Mammary epithelial cell (primary cell): ENCODE results near the gene PSAPL1.

ENCODE experiments used
- EZH2 ChIP-seq: IDR thresholded peaks from 2 replicates; pipeline ENCODE4 v1.6.1; 2012; ENCODE audit warnings: low read length, inconsistent platforms, borderline replicate concordance
- TF ChIP-seq, protein P1 (sequence below), 2 donors: IDR thresholded peaks in 1 of 2; conservative IDR thresholded peaks in 1 of 2; 2 replicates each; pipeline ENCODE4 v1.5.1; 2011 to 2012; ENCODE audit warnings: inconsistent platforms in 2 of 2, low read length in 2 of 2, mild to moderate bottlenecking in 2 of 2, control low read depth in 1 of 2, low read depth in 1 of 2; ENCODE audit not compliant: insufficient read depth in 1 of 2; ENCODE audit errors: extremely low read depth in 1 of 2

DNA sequence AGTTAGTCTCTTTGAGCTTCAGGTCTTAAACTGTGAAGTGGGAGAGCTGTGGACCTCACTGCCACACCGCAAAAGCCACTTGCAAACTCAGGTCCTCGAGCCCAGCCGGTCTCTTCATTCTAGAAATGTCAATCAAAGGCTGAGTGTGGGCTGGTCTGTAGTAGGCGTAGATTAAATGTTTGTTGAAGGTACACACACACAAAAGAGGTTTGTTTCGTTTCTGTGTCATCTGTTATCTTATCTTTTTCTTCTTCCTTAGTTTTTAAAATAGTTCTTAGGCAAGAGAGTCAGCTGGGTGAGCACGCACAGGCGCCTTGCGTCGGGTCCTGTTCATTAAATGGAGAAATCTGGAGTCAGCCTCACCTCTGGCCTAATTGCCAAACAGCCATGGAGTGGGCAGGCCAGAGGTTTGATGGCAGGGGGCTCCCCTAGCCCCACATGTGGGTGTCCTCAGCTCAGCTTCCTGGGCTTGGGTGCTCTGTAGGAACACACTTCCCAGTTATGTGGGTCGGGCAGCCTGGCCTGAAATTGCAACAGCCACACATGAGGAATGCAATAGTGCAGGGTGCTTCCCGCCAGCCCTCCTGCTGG is 836 bp upstream of the PSAPL1 start:
- TF ChIP-seq, protein P1, sequence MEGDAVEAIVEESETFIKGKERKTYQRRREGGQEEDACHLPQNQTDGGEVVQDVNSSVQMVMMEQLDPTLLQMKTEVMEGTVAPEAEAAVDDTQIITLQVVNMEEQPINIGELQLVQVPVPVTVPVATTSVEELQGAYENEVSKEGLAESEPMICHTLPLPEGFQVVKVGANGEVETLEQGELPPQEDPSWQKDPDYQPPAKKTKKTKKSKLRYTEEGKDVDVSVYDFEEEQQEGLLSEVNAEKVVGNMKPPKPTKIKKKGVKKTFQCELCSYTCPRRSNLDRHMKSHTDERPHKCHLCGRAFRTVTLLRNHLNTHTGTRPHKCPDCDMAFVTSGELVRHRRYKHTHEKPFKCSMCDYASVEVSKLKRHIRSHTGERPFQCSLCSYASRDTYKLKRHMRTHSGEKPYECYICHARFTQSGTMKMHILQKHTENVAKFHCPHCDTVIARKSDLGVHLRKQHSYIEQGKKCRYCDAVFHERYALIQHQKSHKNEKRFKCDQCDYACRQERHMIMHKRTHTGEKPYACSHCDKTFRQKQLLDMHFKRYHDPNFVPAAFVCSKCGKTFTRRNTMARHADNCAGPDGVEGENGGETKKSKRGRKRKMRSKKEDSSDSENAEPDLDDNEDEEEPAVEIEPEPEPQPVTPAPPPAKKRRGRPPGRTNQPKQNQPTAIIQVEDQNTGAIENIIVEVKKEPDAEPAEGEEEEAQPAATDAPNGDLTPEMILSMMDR (conservative IDR thresholded peaks at IDR 0.05 in 1 of 2, IDR thresholded peaks at IDR 0.05 in 1 of 2; ENCODE audit: extremely low read depth in 1 of 2, insufficient read depth in 1 of 2, low read depth in 1 of 2, low read length in 2 of 2) = no peak
- no peak for TF ChIP-seq EZH2
